ENCODE data around the gene TSHZ1. TPM values are rescaled to one million over a fixed set of nuclear protein-coding genes. Genes with fewer than 3 reads are reported as not detected.
A peak's percentile ranks its signal among the peaks of the same experiment; 100 is the strongest.

The TSHZ1 gene
- polyA plus RNA-seq, 12 donors = 19.5 to 200 (median 22.1) TPM

DNA sequence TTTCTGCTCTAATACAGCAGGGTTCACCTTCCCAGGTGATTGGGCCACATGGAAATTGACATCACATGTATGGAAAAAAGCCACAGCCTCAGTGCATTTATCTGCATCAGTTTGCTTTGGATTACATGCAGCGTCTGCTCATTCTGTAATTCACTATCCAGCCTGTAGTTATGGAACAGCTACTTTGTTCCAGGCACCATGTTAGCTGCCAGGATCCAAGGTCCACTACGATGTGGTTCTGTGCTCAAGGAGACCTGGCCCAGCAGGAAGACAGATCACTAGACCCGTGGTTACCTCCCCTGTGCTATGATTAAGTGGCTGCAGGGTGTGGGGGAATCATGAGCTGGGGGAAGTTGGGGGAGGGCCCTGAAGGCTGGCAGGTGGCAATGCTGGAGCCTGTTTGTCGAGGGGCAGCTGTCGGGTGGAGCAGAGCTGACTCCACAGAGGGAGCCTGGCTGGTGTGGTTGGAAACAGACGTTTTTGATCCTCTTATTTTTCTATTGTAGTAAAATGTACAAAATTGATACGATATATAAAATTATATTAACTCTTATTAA, 58.6 kb downstream of the TSHZ1 start:
- no peak for DNase-seq

DNA sequence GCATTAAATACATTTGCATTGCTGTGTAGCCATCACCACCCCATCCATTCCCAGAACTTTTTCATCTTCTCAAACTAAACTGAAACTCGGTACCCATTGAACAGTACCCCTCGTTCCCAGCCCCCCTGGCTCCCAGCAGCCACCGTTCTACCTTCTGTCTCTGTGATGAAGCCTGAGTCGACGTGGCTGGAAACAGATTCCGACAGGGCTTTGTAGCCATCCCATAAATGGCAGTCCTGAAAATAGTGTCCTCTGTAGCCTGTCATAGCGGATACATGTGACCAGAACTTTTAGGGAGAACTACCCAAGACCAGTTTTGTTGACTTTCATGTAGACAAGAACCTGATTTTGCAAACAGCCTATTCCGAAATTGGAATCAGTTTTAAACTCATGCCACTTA, 59.1 kb downstream of the TSHZ1 start:
- DNase-seq = no peak

DNA sequence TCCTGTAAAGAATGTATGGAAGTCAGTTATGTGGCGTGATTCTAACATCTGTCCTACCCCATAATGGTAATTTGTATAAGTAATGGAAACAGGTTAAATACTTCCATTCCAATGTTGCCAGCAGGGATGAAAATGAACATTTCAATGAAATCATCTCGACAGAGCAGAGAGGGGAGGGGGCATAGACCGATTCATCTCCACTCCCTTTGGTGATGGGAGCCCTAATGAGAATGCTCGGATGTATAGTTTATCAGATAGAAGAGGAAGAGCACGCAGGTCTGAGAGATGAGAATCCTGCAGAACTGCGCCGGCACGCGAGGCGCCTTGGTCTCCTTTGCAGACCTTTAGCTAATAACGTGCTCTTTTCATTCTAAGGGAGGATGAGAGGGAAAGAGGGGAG, 61.4 kb downstream of the TSHZ1 start:
- DNase-seq = no peak

DNA sequence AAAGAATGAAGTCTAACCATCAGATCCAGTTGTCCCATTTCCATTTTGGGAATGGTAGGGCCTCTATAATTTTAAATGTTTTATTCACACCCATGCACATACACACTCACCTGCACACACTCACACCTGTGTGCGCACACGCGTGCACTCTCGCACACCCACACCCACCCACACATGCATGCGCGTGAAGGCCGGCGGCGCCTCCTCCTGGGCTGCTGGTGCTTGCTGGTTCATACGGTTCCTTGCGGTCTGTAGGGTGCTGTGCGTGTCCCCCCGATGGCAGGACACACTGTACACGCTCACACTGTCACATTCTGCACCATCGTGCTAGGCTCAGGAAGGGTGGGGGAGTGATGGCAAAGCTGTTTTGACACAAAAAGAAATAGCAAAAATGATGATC, 63.2 kb downstream of the TSHZ1 start:
- no peak for DNase-seq

DNA sequence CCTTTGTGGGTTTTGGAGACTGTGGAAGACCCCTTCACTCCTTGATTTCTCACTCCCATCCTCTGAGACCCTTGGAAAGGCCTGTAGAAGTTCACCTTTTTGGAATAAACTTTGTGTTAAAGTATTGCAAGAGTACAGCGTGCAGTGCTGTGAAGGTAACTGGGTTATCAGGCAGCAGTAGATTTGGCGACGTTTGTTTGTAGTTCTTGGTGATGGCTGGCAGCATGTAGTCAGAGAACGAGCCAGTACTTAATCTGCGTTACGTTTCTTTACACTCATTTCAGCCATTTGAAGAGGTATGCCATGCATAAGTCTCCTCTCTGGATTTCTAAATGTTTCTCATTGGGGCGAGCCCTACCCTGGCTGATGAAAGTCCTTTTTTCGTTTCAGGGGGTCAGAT, 64.6 kb downstream of the TSHZ1 start:
- no peak for DNase-seq

DNA sequence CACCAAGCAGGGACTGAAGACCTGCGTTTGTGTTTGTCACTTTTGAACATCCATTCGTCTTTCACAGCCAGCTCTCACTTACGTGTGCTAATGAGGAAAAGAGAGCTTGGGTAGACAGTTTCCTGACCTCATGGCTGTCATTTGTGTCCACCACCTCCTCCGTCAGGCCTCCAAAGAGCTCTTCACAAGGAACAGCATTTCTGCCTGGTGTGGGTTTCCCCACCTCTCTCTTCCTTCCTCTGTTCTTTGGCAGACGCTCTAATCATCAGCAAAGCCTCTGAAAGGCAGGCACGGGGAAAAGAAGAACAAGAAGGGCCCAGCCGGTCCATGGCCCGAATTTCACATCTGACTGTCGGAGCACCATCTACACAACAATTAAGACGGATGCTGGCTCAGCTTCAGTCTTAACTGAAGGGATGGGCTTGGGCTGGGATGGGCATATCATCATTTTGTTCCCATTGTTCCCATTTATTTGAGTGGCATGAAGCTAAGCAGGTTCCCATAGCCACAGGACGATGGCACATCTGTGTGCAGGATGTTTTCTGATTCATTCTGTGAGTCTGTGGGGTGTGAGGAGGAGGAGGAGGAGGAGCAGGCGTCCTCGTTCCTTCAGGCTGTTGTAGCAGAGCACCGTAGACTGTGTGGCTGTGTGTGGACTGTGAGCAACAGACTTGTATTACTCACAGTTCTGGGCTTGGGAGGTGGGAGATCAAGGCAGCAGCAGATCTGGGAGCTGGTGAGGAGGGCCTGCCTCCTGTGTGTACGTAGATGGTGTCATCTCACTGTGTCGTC, 66.4 kb downstream of the TSHZ1 start:
- DNase-seq = no peak

DNA sequence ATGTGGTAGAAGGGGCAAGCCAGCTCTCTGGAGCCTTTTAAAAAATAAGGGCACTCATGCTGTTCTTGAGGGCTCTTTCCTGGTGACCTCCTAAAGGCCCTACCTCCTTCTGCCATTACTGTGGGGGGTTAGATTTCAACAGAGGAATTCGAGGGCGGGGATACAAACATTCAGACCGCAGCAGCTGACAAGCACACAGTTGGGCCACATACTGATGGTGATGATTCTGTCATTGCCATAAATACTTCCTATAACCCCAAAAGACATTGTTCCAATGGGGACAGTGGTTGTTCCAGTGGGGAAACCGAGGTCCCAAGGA, 67.0 kb downstream of the TSHZ1 start:
- no peak for DNase-seq

GRCh38 chr18:75279381-75279780, 68.8 kb downstream of the TSHZ1 start:
- no peak for DNase-seq

- no peak for DNase-seq
These were observed 70.1 kb downstream of the TSHZ1 start for GRCh38 chr18:75280427-75281280.

DNA sequence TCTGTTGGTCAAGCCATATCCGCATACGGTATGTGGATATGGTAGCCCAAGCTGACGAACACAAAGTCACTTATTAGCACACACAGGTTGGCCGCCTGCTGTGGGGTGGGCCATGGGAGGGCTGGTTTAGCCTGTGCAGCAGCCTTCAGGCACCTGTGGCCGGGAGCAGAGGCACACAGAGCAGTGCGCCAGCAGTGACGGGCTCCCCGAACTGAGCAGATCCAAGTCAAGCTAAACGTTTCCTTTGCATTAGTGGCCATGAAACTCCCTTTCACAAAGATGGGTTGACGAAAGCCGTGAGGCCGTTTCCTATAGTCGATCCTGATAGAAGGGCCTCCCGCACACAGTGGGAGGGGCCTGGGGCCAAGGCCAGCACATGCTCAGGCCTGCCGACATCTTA, 72.1 kb downstream of the TSHZ1 start:
- no peak for DNase-seq

GRCh38 chr18:75283731-75284130, 73.1 kb downstream of the TSHZ1 start:
- DNase-seq = no peak

DNA sequence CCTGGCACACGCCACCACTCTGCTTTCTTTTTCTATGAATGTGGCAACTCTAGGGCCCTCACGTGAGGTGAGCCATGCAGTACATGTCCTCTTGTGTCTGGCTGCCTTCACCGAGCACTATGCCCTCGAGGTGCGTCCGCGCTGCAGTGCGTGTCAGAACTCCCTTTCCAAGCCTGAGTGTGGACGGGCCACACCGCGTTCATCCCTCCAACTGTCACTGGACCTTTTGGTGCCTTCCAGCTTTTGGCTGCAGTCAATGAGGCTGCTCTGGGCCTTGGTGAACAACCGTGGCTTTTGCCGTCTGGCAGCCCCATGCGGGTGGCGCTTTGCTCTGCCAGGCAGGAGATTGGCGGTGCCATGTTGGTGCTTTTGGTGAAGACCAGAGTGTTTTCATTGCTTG, 74.0 kb downstream of the TSHZ1 start:
- DNase-seq = no peak

DNA sequence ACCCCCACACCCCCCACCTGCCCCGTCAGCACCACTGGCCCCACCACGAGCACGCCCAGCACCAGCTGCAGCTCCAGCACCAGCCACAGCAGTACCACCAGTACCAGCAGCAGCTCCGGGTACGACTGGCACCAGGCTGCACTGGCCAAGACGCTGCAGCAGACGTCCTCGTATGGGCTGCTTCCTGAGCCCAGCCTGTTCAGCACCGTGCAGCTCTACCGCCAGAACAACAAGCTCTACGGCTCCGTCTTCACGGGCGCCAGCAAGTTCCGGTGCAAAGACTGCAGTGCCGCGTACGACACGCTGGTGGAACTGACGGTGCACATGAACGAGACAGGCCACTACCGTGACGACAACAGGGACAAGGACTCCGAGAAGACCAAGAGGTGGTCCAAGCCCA, 75.3 kb downstream of the TSHZ1 start:
- no peak for DNase-seq

DNA sequence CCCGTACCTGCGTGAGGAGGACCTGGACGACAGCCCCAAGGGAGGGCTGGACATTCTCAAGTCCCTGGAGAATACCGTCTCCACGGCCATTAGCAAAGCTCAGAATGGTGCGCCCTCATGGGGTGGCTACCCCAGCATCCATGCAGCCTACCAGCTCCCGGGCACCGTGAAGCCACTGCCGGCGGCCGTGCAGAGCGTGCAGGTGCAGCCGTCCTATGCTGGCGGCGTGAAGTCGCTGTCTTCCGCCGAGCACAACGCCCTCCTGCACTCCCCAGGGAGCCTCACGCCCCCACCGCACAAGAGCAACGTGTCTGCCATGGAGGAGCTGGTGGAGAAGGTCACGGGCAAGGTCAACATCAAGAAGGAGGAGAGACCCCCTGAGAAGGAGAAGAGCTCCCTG, 76.4 kb downstream of the TSHZ1 start:
- no peak for DNase-seq

GRCh38 chr18:75287700-75288099, 77.1 kb downstream of the TSHZ1 start:
- no peak for DNase-seq

- DNase-seq = no peak
These were observed 79.2 kb downstream of the TSHZ1 start for GRCh38 chr18:75289761-75290160.

DNA sequence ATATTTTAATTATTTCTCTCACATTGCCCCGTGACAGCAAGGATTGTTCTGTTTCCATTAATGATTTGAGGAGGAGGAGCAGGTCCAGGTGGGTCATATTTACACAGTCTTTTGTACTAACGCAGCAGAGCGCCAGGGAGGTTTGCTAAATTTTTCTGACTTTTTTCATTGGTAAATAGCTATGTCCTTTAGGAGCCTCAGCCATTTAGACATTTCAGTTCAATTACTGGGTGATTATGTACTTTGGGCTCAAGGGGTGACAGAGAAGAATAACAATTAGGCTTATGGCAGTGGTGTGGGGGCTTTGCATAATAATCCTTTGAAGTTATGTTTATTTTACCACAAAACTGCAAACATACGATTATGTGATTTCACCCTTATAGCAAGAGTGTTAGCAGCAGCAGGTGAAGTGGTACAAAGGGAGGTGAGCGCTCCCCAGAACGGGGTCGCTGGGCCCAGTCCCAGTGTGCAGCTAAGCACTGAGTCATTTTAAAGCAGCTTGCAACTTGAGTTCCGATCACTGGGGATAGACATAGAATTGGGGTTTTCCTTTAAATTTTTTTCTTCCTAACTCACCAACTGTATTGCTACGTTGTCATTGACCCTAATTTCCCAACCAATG, 80.3 kb downstream of the TSHZ1 start:
- no peak for DNase-seq

GRCh38 chr18:75291460-75291859, 80.9 kb downstream of the TSHZ1 start:
- no peak for DNase-seq

DNA sequence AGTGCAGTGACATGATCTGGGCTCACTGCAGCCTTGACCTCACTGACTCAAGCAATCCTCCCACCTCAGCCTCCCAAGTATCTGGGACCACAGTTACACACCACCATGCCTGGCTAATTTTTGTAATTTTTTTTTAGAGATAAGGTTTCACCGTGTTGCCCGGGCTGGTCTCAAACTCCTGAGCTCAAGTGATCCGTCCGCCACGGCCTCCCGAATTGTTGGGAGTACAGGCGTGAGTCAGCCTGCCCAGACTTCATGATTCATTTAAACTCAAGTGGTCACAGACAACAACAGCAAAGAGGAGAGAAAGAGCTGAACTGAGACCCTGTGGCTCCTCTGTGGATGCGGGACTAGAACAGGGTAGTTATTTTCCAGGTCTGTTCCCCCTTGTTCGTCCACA, 83.0 kb downstream of the TSHZ1 start:
- DNase-seq = no peak

DNA sequence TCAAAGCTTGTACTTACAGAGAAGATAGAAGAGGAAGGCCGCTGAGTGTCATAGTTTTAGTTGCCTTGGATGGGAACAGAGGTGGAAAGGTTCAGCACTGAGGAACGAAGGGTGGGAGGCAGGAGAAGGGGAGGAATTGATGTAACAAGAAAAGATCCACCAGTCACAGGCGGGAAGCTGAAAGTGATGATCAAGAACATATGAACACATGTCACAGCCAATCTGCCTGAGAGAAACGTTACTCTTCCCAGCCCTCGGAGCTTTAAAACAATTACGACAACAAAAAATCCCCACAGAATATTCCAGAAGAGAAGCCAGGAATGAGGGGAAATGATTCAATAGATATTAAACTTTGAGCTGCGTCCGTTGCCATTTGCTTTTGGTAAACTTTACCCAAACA, 87.1 kb downstream of the TSHZ1 start:
- DNase-seq = peak; percentile 59

DNA sequence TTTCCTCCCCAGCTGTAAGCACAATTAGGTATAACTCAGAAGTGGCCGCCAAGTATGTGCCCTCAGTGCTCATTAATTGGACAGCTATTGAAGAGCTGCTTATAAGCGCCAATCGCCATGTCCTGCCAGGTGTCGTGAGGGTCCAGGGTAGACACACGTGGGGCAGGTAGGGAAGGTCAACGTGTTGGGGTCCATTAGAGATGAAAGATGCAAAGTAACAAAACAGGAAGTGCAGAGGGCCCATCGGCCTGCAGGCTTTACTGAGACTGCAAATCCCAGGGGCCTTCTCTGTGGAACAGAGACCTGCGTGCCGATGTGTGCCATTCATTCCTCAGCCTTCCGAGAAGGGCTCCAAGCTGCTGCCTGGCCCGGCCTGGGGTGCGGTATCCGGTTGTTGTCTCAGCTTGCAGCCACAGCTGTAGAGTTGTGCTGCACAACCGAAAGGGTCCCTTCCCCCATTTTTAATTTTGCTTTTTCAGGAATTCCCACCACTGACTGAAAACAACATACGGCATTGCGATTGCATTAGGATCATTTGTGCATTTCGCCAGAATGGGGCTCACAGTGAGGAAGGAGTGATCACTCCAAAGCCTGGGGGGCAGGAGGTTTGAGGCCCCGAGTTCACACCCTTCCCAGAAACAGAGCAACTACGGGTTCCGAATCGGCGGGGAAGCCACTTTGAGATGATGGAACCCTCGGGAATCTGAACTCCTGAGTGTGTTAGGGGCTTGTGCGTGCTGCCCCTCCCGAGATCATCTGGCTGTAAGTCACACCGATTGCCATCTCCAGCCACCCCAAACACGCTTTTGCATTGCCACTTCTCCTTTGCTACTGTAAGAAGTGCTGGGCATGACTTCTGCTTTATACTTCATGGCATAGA, 94.3 kb downstream of the TSHZ1 start:
- DNase-seq = no peak

DNA sequence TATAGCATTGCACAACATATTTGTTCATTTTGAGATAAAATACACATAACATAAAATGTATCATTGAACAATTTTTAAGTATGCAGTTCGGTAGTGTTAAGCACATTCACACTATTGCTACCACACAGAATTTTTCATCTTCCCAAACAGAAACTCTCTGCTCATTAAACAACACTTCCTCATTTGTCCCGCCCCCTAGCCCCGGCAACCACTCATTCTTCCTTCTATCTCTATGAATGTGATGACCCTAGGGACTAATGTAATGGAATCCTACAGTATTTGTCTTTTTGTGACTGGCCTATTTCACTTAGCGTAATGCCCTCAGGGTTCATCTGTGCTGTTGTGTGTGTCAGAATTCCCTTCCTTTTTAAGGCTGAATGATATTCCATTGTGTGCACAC, 95.4 kb downstream of the TSHZ1 start:
- DNase-seq = no peak

Data from muscle of arm (tissue), 12 donors.